ENCODE measurements around the gene SDK1. TPM values are rescaled to one million over a fixed set of nuclear protein-coding genes. Genes with fewer than 3 reads are reported as not detected.
"Not testable (repeated sequence)": the region's sequence is repeated elsewhere in the genome, so short reads cannot be mapped to it uniquely, and the experiment has no call there.

SDK1 gene
- total RNA-seq, 1 donor from 2014 or later: 0.34 TPM

GRCh38 chr7:4273566-4274230, 972.6 kb downstream of the SDK1 start:
- intact Hi-C loops (cut with micrococcal nuclease): no loop called here

- intact Hi-C loops (cut with micrococcal nuclease): no loop called here
These were observed 973.2 kb downstream of the SDK1 start for GRCh38 chr7:4274286-4274685.

GRCh38 chr7:4277936-4278335, 976.9 kb downstream of the SDK1 start:
- intact Hi-C loops (cut with micrococcal nuclease): no loop called here

- intact Hi-C loops (cut with micrococcal nuclease): no loop called here
These were observed 978.2 kb downstream of the SDK1 start for GRCh38 chr7:4279216-4279615.

- intact Hi-C loops (cut with micrococcal nuclease): no loop called here
These were observed 980.4 kb downstream of the SDK1 start for GRCh38 chr7:4281231-4281993.

- intact Hi-C loops (cut with micrococcal nuclease): no loop called here
These were observed 981.6 kb downstream of the SDK1 start for GRCh38 chr7:4282434-4283223.

- intact Hi-C loops (cut with micrococcal nuclease): no loop called here
These were observed 985.3 kb downstream of the SDK1 start for GRCh38 chr7:4286351-4286750.

GRCh38 chr7:4288791-4289394, 987.8 kb downstream of the SDK1 start:
- intact Hi-C loops (cut with micrococcal nuclease): no loop called here

- intact Hi-C loops (cut with micrococcal nuclease): no loop called here
These were observed 996.3 kb downstream of the SDK1 start for GRCh38 chr7:4297165-4297917.

GRCh38 chr7:4297918-4298219, 996.8 kb downstream of the SDK1 start:
- intact Hi-C loops (cut with micrococcal nuclease): no loop called here

- intact Hi-C loops (cut with micrococcal nuclease): no loop called here
These were observed 998.4 kb downstream of the SDK1 start for GRCh38 chr7:4299431-4299830.

GRCh38 chr7:4302203-4302905, 1001.3 kb downstream of the SDK1 start:
- intact Hi-C loops (cut with micrococcal nuclease): no loop called here

- intact Hi-C loops (cut with micrococcal nuclease): no loop called here
These were observed 1006.5 kb downstream of the SDK1 start for GRCh38 chr7:4307316-4308204.

GRCh38 chr7:4308205-4308590, 1007.1 kb downstream of the SDK1 start:
- intact Hi-C loops (cut with micrococcal nuclease): no loop called here

GRCh38 chr7:4313911-4314310, 1012.9 kb downstream of the SDK1 start:
- intact Hi-C loops (cut with micrococcal nuclease): not testable (repeated sequence)

GRCh38 chr7:4314316-4314715, 1013.3 kb downstream of the SDK1 start:
- intact Hi-C loops (cut with micrococcal nuclease): not testable (repeated sequence)
